ENCODE results near the gene HSPA14. TPM values are rescaled to one million over a fixed set of nuclear protein-coding genes. Genes with fewer than 3 reads are reported as not detected.
"Not testable (repeated sequence)": the region's sequence is repeated elsewhere in the genome, so short reads cannot be mapped to it uniquely, and the experiment has no call there.

HSPA14 gene
- polyA plus RNA-seq, 1 donor (not counting 4 experiments of a cell fraction or from before 2014, with no cell fraction given) = 29.5 TPM

DNA sequence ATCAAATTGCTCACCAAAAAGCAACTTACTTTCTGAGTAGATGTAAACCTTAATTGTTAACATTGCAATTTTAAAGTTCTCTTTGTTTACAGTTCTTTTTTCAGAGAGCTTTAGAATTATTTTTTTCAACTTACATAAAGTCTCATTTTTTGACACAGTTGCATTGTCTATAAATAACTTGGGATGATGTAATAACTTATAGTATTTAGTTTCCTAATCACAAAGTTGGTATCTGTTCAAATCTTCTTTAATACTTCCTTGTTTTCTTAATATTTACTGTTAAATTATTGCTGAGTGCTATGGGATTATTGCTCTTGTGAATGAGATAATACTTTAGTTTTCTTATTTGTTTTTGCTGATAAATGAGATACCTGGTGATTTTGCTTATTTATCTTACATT lies 21.7 kb downstream of the HSPA14 start:
- Histone ChIP-seq H3K27me3 (ENCODE audit: control insufficient read depth, extremely low read depth, insufficient read depth, low read length) (no peaks in the 10 kb centered on the region), H4K20me1 (ENCODE audit: control insufficient read depth, extremely low read depth, insufficient read depth, low read length) (no peaks in the 10 kb centered on the region), H3K4me2 (ENCODE audit: control insufficient read depth, extremely low read depth, insufficient read depth, low read depth, low read length) (no peak overlapping the region), H3K36me3 (ENCODE audit: control insufficient read depth in 2 of 2, extremely low read depth in 1 of 2, insufficient read depth in 2 of 2, low read length in 2 of 2) (peaks cover 7 to 10% of the 10 kb centered on the region in 2 experiments), H2AFZ (ENCODE audit: control insufficient read depth, low read length) (no peak overlapping the region), H3K4me3 (ENCODE audit: control insufficient read depth in 2 of 3, extremely low read depth in 1 of 3, insufficient read depth in 2 of 3, low read depth in 1 of 3, low read length in 3 of 3) (no peak overlapping the region), H3K9me3 (ENCODE audit: control insufficient read depth, low read depth, low read length) (no peaks in the 10 kb centered on the region), H3K9me1 (ENCODE audit: control insufficient read depth, extremely low read depth, insufficient read depth, low read length) (no peaks in the 10 kb centered on the region), H3K9ac (ENCODE audit: control insufficient read depth, extremely low read depth, insufficient read depth, low read length) (no peak overlapping the region), H3K79me2 (ENCODE audit: control insufficient read depth, insufficient read depth, low read length) (no peaks in the 10 kb centered on the region), H3K27ac (ENCODE audit: control insufficient read depth, insufficient read depth, low read length) (no peak overlapping the region), H3K4me1 (ENCODE audit: control insufficient read depth, extremely low read depth, insufficient read depth, low read length) (no peaks in the 10 kb centered on the region)
- TF ChIP-seq, protein P1, sequence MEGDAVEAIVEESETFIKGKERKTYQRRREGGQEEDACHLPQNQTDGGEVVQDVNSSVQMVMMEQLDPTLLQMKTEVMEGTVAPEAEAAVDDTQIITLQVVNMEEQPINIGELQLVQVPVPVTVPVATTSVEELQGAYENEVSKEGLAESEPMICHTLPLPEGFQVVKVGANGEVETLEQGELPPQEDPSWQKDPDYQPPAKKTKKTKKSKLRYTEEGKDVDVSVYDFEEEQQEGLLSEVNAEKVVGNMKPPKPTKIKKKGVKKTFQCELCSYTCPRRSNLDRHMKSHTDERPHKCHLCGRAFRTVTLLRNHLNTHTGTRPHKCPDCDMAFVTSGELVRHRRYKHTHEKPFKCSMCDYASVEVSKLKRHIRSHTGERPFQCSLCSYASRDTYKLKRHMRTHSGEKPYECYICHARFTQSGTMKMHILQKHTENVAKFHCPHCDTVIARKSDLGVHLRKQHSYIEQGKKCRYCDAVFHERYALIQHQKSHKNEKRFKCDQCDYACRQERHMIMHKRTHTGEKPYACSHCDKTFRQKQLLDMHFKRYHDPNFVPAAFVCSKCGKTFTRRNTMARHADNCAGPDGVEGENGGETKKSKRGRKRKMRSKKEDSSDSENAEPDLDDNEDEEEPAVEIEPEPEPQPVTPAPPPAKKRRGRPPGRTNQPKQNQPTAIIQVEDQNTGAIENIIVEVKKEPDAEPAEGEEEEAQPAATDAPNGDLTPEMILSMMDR (optimal IDR thresholded peaks at IDR 0.05 in 1 of 3, IDR thresholded peaks at IDR 0.05 in 1 of 3, conservative IDR thresholded peaks at IDR 0.05 in 1 of 3; ENCODE audit: extremely low read depth in 1 of 3, insufficient read depth in 2 of 3, low read length in 3 of 3) = no peak
- no peak for TF ChIP-seq EZH2 (IDR thresholded peaks at IDR 0.05; ENCODE audit: low read length)
- no peak for DNase-seq (ENCODE audit: low read depth, low spot score)
- FAIRE-seq = no peak
- dilution Hi-C loops (cut with MboI; ENCODE audit: extremely low pct_ligation_motif_present, low sequenced_read_pairs) = no loop called here

DNA sequence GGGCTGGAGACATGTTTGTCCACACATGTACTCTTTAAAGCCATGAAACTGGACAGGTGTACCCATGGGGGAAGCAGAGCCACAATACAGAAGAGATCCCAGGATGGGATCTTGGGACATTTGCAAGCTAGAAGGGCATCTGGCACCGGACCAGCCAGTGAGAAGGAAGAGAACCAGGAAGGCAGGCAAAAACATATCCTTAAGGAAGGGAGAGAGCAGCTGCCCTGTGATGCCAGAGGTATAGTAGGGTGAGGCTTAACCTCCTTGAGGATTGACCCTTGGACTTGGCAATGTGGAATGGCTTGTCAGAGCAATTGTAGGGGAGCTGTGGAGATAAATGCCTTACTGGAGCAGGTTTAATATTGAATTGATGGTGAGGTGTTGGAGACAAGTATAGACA lies 22.7 kb downstream of the HSPA14 start:
- H3K27ac ChIP-seq (ENCODE audit: control insufficient read depth, insufficient read depth, low read length) = no peak overlapping the region
- TF ChIP-seq, protein P1 (optimal IDR thresholded peaks at IDR 0.05 in 1 of 3, IDR thresholded peaks at IDR 0.05 in 1 of 3, conservative IDR thresholded peaks at IDR 0.05 in 1 of 3; ENCODE audit: extremely low read depth in 1 of 3, insufficient read depth in 2 of 3, low read length in 3 of 3) = no peak
- TF ChIP-seq EZH2 (IDR thresholded peaks at IDR 0.05; ENCODE audit: low read length) = no peak
- no peaks in the 10 kb centered on the region for H3K9me1 ChIP-seq (ENCODE audit: control insufficient read depth, extremely low read depth, insufficient read depth, low read length)
- no peaks in the 10 kb centered on the region for H3K9me3 ChIP-seq (ENCODE audit: control insufficient read depth, low read depth, low read length)
- peaks cover 7 to 9% of the 10 kb centered on the region in 2 experiments for H3K36me3 ChIP-seq (ENCODE audit: control insufficient read depth in 2 of 2, extremely low read depth in 1 of 2, insufficient read depth in 2 of 2, low read length in 2 of 2)
- H4K20me1 ChIP-seq (ENCODE audit: control insufficient read depth, extremely low read depth, insufficient read depth, low read length) = no peaks in the 10 kb centered on the region
- FAIRE-seq (no peak), DNase-seq (ENCODE audit: low read depth, low spot score) (no peak)
- no peaks in the 10 kb centered on the region for H3K79me2 ChIP-seq (ENCODE audit: control insufficient read depth, insufficient read depth, low read length)
- dilution Hi-C loops (cut with MboI; ENCODE audit: extremely low pct_ligation_motif_present, low sequenced_read_pairs) = no loop called here
- H3K4me2 ChIP-seq (ENCODE audit: control insufficient read depth, extremely low read depth, insufficient read depth, low read depth, low read length) = no peak overlapping the region
- no peaks in the 10 kb centered on the region for H3K4me1 ChIP-seq (ENCODE audit: control insufficient read depth, extremely low read depth, insufficient read depth, low read length)
- H3K4me3 ChIP-seq (ENCODE audit: control insufficient read depth in 2 of 3, extremely low read depth in 1 of 3, insufficient read depth in 2 of 3, low read depth in 1 of 3, low read length in 3 of 3) = no peak overlapping the region
- H3K9ac ChIP-seq (ENCODE audit: control insufficient read depth, extremely low read depth, insufficient read depth, low read length) = no peak overlapping the region
- no peak overlapping the region for H2AFZ ChIP-seq (ENCODE audit: control insufficient read depth, low read length)
- H3K27me3 ChIP-seq (ENCODE audit: control insufficient read depth, extremely low read depth, insufficient read depth, low read length) = no peaks in the 10 kb centered on the region

DNA sequence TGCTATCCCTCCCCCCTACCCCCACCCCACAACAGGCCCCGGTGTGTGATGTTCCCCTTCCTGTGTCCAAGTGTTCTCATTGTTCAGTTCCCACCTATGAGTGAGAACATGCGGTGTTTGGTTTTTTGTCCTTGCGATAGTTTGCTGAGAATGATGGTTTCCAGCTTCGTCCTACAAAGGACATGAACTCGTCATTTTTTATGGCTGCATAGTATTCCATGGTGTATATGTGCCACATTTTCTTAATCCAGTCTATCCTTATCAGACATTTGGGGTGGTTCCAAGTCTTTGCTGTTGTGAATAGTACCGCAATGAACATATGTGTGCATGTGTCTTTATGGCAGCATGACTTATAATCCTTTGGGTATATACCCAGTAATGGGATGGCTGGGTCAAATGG lies 26.4 kb downstream of the HSPA14 start:
- DNase-seq (ENCODE audit: low read depth, low spot score); FAIRE-seq; H3K9me3 ChIP-seq (ENCODE audit: control insufficient read depth, low read depth, low read length); H3K4me3 ChIP-seq (ENCODE audit: control insufficient read depth in 2 of 3, extremely low read depth in 1 of 3, insufficient read depth in 2 of 3, low read depth in 1 of 3, low read length in 3 of 3); H2AFZ ChIP-seq (ENCODE audit: control insufficient read depth, low read length); H3K27me3 ChIP-seq (ENCODE audit: control insufficient read depth, extremely low read depth, insufficient read depth, low read length); H3K79me2 ChIP-seq (ENCODE audit: control insufficient read depth, insufficient read depth, low read length); H3K9ac ChIP-seq (ENCODE audit: control insufficient read depth, extremely low read depth, insufficient read depth, low read length); H3K4me2 ChIP-seq (ENCODE audit: control insufficient read depth, extremely low read depth, insufficient read depth, low read depth, low read length); H4K20me1 ChIP-seq (ENCODE audit: control insufficient read depth, extremely low read depth, insufficient read depth, low read length); H3K9me1 ChIP-seq (ENCODE audit: control insufficient read depth, extremely low read depth, insufficient read depth, low read length); dilution Hi-C loops (cut with MboI; ENCODE audit: extremely low pct_ligation_motif_present, low sequenced_read_pairs); H3K27ac ChIP-seq (ENCODE audit: control insufficient read depth, insufficient read depth, low read length); H3K4me1 ChIP-seq (ENCODE audit: control insufficient read depth, extremely low read depth, insufficient read depth, low read length): not testable (repeated sequence)
- peaks cover 9 to 11% of the 10 kb centered on the region in 2 experiments for H3K36me3 ChIP-seq (ENCODE audit: control insufficient read depth in 2 of 2, extremely low read depth in 1 of 2, insufficient read depth in 2 of 2, low read length in 2 of 2)

DNA sequence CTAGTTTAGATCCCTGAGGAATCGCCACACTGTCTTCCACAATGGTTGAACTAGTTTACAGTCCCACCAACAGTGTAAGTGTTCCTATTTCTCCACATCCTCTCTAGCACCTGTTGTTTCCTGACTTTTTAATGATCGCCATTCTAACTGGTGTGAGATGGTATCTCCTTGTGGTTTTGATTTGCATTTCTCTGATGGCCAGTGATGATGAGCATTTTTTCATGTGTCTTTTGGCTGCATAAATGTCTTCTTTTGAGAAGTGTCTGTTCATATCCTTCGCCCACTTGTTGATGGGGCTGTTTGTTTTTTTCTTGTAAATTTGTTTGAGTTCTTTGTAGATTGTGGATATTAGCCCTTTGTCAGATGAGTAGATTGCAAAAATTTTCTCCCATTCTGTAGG lies 26.8 kb downstream of the HSPA14 start:
- H4K20me1 ChIP-seq (ENCODE audit: control insufficient read depth, extremely low read depth, insufficient read depth, low read length); H3K4me2 ChIP-seq (ENCODE audit: control insufficient read depth, extremely low read depth, insufficient read depth, low read depth, low read length); H2AFZ ChIP-seq (ENCODE audit: control insufficient read depth, low read length); FAIRE-seq; H3K9me1 ChIP-seq (ENCODE audit: control insufficient read depth, extremely low read depth, insufficient read depth, low read length); H3K9me3 ChIP-seq (ENCODE audit: control insufficient read depth, low read depth, low read length); H3K4me1 ChIP-seq (ENCODE audit: control insufficient read depth, extremely low read depth, insufficient read depth, low read length); dilution Hi-C loops (cut with MboI; ENCODE audit: extremely low pct_ligation_motif_present, low sequenced_read_pairs); H3K79me2 ChIP-seq (ENCODE audit: control insufficient read depth, insufficient read depth, low read length); DNase-seq (ENCODE audit: low read depth, low spot score); H3K4me3 ChIP-seq (ENCODE audit: control insufficient read depth in 2 of 3, extremely low read depth in 1 of 3, insufficient read depth in 2 of 3, low read depth in 1 of 3, low read length in 3 of 3); H3K27me3 ChIP-seq (ENCODE audit: control insufficient read depth, extremely low read depth, insufficient read depth, low read length); H3K9ac ChIP-seq (ENCODE audit: control insufficient read depth, extremely low read depth, insufficient read depth, low read length); H3K27ac ChIP-seq (ENCODE audit: control insufficient read depth, insufficient read depth, low read length): not testable (repeated sequence)
- H3K36me3 ChIP-seq (ENCODE audit: control insufficient read depth in 2 of 2, extremely low read depth in 1 of 2, insufficient read depth in 2 of 2, low read length in 2 of 2) = peaks cover 9 to 11% of the 10 kb centered on the region in 2 experiments
